NCI-H748 (cell line): ENCODE results near the gene SLC16A13.

Experiments used
- DNase-seq: peaks from one replicate; lab custom pipeline; 2025; ENCODE audit not compliant: unreplicated experiment; lab: John Stamatoyannopoulos, UW

SLC16A13 gene

DNA sequence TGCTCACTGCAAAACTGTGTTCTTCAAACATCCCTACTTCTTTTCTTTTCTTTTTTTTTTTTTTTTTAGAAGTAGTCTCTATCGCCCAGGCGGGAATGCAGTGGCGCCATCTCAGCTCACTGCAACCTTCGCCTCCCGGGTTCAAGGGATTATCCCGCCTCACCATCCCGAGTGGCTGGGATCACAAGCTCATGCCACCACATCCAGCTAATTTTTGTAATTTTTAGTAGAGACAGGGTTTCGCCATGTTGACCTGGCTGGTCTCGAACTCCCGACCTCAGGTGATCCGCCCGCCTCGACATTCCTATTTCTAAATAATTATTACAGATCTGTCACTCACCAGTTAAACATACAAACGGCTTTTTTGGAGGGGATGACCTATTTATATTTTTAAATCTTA, 24.4 kb upstream of the SLC16A13 start:
- DNase-seq = no peak

DNA sequence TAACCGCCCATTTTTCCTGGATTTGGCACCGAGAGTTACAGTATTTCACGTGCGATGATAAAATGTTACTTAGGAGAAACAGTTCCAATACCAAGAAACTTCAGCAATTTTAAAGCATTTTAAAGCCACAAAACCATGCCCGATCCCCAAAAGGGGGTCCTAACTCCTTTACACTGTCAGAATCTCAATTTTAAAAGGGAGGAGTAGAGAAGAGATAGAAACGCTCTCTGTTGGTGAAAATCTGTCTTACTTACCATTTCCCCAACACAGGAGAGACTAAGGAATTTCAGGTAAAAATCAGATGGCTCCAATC, 23.9 kb upstream of the SLC16A13 start:
- DNase-seq = no peak

DNA sequence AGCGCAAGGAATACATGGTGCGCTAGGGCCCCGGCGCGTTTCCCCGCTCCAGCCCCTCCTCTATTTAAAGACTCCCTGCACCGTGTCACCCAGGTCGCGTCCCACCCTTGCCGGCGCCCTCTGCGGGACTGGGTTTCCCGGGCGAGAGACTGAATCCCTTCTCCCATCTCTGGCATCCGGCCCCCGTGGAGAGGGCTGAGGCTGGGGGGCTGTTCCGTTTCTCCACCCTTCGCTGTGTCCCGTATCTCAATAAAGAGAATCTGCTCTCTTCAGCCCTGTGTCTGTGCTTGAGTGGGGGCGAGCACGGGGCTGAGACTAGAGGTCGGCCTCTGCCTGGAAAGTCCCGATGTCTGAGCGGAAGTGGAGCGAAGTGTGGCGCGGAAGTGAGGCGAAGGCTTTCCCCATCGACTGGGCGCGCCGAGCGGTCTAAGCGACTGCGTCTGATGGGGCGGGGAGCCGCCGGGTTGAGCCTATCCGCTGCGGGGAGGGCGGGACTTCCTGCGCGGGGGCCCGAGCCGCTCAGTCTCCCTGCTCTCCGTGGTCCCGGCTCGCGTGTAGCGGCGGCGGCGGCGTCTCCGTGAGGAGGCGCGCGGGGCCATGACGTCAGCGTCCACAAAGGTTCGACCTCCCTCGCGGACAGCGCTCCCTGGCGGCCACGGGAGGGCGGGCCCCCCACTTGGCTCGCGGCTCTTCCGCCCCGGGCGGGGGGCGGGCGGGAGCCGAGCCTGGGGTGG, 21.4 kb upstream of the SLC16A13 start:
- peak; percentile 99 for DNase-seq

DNA sequence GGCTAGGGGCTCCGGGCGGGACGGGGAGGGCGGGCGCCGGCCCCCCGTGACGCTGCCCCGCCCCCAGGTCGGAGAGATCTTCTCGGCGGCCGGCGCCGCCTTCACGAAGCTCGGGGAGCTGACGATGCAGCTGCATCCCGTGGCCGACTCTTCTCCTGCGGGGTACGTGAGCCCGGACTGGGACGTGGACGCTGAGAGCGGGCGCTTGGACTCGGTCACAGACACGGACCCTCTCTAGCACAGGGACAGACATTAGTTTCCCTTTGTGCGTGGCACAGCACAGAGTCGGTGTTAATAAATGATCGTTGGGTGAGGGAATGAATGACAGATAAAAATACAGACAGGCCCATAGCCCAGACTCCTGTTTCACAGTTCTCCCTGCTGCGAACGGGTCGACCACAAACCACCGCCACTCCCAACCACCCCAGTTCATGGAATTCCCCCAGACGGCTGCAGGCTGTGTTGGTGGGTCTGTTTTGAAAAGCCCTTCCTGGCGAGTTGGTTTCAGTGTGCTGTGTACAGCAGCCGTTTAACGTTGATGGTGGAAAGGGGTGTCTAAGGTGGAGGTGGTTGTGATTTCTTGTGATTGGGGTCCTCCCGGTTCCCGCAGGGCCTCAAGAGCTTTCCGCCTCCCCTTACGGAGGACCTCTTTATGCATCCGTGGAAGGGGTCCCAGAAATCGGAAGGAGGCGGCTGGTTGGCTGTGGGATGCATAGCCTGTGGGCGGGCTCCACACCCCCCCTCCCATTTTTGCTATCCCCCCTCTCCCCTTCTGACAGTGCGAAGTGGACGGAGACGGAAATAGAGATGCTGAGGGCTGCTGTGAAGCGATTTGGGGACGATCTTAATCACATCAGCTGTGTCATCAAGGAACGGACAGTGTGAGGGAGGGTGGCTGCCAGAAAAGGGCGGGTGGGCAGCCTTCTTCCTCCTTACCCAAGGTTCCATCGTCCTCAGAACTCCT, 20.5 kb upstream of the SLC16A13 start:
- peak; percentile 67 for DNase-seq

DNA sequence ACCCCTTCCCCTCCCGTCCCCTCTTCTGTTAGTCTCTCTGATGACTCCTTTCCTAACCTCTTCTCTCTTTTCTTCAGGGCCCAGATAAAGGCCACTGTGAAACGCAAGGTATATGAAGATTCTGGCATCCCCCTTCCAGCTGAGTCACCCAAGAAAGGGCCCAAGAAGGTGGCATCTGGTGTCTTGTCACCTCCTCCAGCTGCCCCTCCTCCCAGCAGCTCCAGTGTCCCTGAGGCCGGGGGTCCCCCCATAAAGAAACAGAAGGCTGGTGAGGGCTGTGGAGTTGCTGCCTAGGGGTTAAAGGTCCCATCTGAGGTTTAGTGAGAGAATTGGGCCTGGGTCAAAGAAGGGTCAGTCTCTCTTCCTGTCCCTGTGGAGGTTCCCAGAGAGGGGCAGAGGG, 19.4 kb upstream of the SLC16A13 start:
- DNase-seq = no peak

DNA sequence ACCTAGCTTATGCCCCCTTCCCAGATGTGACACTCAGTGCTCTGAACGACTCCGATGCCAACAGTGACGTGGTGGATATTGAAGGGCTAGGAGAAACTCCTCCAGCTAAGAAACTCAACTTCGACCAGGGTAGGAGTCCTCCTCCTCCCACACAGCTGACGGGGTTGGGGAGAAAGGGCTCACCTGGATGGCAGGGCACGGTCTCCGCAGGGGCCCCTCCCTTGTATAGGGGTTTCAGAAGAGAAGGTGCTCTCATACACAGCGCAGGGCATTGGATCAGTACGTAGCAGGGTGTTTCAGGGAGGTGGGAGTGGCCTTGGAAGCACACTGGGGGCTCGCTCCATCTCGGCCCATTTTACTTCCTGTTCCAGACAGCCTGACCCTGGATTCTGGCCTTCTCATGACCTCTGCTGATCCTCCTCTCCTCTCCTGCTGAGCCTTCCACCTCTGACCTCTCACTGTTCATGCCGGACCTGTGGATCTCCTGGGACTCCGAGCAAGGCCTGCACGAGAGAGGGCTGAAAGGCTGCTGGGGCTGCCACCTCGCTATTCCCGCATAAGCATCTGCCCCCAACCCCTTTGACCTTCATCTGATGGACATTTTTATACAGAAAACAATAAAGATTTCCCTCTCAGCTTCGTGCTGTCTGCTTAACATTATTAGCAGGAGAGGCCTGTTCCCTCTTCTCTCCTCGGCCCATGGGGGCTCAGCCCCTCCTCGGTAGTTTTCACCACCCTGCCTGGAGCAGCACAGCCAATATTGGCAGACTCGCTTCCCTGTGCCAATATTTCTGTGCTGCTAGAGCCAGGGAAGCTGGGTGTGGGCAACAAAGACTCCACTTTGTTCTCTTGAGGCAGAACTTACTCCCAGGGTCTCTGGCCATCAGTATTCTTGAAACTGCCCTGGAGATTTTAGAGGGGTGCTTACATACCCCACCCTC, 18.7 kb upstream of the SLC16A13 start:
- DNase-seq = no peak

DNA sequence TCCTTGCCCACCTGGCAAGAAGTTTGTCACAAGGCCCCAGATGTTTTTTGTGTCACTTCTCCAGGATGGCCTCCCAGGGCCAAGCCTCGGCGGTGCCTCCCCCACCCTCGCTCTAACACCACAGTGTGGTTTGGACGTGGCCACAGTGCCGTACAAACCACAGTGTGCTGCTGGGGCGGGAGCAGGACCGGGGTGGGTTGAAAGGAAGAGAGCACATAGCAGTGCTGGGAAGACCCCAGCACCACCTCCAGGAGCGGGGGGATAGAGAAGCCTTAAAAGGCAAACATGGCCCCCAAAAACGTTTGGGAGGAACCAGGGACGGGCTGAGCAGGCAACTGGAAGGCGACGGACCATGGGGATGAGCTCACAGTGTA, 18.0 kb upstream of the SLC16A13 start:
- DNase-seq = no peak

DNA sequence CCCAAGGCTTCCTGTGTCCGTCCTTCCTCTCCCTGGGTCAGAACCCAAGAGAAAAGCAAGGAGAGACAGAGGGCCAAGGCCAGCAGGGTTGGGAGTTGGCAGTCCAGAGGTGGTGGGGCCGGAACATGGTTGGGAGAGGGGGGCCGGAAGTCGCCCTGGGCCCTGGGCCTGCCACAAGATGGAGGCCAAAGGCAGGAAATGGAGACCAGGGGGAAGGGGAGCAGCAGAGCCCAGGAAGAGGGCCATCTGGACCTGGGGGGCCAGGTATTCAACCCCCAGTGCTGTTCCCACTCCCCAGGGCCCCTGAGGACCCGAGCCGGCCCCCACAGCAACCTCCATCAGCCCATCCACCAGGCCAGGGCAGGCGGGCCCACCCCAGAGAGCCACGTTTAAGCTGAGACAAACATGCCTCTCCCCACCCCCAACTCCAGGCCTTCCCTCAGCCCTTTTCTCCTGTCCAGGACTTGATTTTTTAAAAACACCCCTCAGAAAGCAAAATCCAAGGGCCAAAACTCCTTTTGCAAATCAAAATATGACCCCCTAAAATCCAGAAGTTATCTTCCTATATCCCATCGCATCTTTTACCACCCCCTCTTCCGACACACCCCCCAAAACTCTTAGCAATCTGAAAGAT, 17.4 kb upstream of the SLC16A13 start:
- no peak for DNase-seq

DNA sequence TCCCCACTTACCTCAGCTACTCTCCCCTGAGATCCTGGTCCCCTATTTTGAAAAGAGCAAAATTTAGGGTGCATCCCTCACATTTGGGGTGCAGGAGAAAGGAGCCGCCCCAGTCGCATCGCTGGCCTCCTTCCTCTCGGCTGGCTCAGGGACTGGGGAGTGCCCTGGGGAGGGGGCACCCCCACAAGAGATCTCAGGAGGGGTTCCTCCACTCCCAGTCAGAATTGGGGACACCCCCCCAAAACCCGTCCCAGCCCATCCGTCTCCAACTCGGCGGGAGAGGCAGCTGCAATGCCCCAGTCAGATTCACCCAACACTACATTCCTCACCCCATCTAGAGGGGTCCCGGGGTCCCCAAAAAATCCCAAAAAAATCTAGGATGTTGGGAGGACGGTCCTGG, 16.4 kb upstream of the SLC16A13 start:
- DNase-seq = no peak

DNA sequence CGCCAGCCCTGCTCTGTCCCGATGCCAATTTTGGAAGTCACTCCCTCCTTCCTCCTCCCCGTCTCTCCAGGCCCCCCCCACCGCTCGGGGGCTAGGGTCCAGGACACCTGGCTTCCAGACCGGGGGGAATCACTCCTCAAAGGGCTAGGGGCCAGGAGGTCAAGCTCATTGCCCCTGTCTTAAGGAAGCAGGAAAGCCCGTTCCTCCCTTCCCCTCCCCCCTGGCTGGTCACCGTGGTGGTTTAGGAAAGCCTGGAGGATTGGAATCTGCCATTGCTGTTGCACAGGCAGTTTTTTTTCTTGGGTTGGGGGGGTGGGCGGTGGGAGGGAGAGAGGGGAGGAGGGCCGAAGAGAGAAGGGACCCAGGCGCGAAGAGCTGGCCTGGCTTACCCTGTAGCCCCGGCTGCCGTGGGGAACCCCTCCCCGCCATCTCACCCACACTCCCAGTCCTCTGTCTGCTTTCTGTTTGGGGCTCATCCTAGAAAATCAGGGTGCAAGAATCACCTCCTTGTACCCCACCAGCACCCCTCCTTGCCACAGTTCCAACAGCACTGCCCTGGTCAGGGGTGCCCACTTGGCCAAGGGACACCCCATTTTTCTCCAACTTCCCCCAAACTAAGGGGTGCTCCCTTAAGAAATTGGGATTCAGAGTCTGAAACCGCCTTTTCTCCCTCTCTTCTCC, 15.8 kb upstream of the SLC16A13 start:
- peak; percentile 71 for DNase-seq

DNA sequence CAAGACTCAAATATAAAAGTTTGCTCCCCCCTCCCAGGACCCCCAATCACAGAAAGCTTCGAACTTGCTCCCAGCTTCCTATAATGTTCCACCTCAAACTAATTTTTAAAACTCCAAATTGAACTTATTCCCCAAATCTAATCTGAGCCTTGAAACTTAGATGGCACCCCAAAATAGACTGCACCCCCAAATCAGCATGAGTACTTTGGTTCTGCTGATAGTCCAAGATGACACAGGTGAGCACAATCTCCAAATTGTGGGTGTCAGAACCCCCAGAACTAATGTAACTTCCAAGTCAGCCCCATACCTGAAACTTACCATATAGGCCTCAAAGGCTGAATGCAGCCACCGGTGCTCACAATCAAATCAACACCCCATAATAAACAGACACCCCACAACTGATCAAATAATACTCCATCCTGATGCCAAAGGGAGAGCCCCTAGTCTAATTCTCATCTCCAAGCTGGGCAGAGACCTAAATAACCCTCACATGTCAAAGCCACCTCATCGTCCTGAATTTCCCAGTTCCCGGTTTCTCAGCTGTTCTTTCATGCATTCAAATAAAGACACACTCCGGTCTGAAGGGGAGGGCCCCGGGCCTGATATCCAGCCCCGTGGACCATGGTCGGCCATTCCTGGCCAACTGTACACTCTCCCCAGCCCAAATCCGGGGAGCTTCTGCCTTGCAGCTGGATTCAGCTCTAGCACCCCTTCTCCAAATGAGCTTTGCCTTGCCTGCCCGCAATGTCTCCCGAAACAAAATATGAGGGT, 14.7 kb upstream of the SLC16A13 start:
- DNase-seq = no peak

DNA sequence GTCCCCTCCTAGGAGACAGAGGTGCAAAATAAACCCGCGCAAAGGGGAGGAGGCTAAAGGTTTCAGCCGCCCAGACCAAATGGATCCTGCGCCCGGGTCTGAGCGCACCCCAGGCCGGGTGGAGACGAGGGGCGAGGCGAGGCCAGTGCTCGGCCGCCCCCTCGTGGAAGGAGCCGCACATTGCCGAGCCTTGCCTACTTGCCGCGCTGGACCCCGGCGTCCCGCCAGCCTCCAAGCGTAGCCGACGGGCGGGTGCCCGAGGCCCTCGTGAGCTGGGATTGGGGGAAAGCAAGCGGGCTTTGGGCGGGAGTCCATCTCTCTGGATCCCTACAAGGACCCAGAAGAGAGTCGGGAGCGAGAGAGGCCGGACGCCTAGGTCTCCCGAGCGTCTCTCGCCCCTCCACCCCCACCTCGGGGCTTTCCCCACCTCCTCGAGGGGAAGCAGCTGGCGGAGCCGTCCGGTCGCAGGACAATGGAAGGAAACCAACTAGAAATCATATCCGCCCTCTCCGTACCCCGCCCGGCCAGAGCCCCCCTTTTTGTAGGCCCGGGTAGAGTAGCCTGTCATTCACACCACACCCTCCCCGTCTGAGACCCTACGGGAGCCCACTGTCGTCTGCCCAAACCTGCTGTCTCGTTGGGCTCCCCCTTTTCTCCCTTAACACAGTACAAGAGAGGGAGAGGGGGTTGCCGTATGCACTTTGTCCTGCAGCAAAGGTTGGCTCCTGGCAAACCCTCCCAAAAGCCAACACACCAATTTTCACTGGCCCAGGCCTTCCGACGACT, 13.6 kb upstream of the SLC16A13 start:
- peak; percentile 84 for DNase-seq

DNA sequence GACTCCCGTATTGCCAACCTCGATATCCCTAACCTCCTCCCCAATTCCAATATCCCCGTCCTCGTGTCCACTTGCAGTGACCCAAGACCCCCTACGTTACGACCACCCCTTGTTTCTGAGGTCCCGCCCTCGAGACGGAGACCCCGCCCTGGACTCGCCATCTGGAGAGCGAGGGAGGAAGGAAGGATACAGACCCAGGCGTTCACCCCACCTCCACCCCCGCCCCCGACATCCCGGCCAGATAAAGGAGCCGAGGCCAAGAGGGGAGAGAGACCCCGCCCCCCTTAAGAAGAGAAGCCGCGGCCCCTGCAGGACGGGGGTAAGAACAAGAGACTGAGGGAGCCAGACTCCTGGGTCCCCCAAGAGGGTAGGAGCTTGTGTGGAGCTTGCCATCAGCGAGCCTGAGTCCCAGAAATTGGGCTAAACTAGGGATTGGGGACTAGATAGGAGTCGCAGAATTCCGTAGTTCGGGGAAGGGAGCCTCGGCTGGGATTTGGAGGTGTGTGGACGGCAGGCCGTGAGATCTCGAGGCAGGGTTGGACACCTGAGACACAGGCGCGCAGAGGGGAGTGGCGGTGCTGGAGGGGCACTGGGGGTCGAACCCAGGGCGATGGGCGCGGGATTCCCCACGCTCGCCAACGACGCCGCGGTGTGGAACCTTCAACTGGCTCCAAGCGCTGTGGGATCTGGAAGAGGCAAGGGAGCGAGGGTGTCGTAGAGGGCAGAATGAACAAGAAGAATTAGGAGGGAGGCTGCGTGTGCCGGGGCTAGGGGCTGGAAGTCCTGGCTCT, 12.8 kb upstream of the SLC16A13 start, which contains the start of gene BCL6B:
BCL6B (plus strand) TSS at position 270 of the 791 bp plus-strand sequence. CDS start 622 bp downstream, outside the sequence.
- no peak for DNase-seq

DNA sequence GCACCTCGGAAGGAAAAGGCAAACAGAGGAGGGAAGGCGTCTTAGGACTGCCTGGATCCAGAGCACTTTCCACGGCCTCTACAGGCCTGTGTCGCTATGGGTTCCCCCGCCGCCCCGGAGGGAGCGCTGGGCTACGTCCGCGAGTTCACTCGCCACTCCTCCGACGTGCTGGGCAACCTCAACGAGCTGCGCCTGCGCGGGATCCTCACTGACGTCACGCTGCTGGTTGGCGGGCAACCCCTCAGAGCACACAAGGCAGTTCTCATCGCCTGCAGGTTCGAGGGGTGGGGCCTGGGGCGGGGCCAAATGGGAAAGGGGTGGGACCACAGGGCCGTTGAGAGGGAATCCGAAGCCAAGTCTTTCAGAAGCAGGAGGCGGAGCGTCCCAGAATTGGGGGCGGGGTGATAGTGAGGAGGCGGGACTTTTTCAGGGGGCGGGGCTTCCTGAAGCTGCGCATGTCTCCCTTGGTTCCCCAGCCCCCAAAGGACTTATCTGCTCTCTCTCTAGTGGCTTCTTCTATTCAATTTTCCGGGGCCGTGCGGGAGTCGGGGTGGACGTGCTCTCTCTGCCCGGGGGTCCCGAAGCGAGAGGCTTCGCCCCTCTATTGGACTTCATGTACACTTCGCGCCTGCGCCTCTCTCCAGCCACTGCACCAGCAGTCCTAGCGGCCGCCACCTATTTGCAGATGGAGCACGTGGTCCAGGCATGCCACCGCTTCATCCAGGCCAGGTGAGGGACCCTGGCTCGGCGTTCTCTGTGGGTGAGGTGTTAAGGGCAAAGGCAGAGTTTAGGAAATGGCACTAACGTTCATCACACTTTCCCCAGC, 12.0 kb upstream of the SLC16A13 start:
- no peak for DNase-seq

DNA sequence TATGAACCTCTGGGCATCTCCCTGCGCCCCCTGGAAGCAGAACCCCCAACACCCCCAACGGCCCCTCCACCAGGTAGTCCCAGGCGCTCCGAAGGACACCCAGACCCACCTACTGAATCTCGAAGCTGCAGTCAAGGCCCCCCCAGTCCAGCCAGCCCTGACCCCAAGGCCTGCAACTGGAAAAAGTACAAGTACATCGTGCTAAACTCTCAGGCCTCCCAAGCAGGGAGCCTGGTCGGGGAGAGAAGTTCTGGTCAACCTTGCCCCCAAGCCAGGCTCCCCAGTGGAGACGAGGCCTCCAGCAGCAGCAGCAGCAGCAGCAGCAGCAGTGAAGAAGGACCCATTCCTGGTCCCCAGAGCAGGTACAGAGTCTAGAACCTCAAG, 11.4 kb upstream of the SLC16A13 start:
- DNase-seq = no peak

DNA sequence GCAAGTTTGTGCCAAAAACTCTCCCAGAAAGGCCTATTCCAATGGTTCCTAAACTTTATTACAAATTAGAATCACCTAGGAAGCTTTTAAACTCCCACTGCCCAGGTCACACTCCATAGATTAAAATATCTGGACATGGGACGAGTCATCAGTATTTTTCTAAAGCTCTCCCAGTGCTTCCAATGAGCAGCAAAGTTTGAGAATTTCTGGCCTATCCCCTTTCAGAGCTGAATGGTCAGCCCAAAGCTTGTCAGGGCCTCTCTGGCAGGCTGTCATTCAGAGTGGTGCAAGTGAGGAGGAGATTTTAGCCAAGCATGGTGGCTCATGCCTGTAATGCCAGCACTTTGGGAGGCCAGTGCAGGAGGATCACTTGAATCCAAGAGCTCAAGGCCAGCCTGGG, 10.6 kb upstream of the SLC16A13 start:
- no peak for DNase-seq
